Measurements from ENCODE around the gene ZNF185.

ZNF185 gene

DNA sequence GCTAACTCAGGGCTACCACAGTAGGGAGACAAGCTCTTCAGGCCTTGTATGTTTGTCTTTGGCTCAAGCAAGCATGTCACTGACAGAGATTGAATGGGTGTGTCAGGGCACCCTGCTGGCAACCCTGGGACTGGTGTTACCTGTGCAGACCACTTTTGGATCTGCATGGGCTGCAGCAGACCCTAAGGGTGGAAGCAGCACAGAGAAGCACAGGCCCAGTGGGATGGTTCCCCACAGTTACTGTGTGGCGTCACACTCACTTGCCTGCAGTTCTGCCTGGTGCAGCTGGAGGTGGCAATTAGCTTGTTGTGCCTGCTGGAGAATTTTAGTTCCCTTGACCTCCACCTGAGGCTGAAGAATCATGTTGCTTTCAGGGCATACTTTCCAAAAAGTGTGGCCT lies 46.0 kb downstream of the ZNF185 start:
- Histone ChIP-seq H3K4me1 (ENCODE audit: control insufficient read depth in 5 of 5, insufficient read depth in 5 of 5, low read length in 5 of 5) (peaks cover 2 to 13% (median 9%) of the 10 kb centered on the region in 5 donors), H3K9me3 (ENCODE audit: control insufficient read depth in 5 of 5, low read length in 5 of 5) (no peaks in the 10 kb centered on the region), H3K4me3 (ENCODE audit: low read depth in 1 of 5, low read length in 5 of 5) (no peak overlapping the region), H3K27ac (ENCODE audit: low read depth, low read length) (no peak overlapping the region), H3K27me3 (ENCODE audit: control insufficient read depth in 5 of 5, insufficient read depth in 4 of 5, low read length in 5 of 5) (peaks cover 0 to 13% (median 5%) of the 10 kb centered on the region in 5 donors), H3K9ac (ENCODE audit: low read length in 5 of 5) (no peak overlapping the region), H3K36me3 (ENCODE audit: control insufficient read depth in 5 of 5, insufficient read depth in 5 of 5, low read length in 5 of 5) (peaks cover 0 to 12% (median 0%) of the 10 kb centered on the region in 5 donors)

DNA sequence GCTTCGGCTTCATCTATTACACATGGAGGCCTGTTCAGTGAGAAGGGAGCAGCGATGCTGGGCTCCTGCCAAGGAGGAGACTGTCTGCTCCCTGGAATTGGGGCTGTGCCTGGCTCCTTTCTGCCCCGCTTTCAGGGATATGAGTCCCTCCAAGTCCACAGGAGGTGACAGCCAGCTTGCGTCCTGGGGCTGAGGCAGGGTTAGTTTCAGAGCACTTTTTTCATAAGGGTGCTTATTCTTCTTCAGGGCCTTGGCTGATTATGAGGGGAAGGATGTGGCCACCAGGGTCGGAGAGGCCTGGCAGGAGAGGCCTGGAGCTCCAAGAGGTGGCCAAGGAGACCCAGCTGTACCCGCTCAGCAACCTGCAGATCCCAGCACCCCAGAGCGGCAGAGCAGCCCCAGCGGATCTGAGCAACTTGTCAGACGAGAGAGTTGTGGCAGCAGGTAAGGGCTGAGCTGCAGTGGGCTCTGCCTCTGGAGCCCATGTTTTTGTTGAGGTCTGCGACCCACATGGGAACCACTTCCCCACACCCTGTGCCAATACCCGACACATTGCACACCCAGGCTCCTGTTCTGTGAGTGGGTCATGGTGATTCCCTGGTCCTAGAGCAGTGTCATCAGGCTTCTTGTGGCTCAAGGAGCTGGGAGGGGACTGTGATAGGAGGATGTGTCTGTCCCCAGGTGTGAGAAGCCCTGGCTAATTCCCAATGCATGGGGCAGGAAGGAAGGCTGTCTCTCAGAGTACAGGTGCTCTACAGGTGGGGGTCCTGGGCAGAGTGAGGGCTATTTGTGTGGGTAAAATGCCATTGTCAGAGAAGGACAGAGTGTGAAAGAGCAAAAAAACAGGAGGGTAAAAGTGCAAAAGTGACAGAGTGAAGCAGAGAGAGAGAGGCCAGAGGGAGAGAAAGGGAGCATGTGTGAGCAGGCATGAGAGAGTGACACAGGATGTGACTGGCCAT lies 47.4 kb downstream of the ZNF185 start:
- H3K9ac ChIP-seq (ENCODE audit: low read length in 5 of 5): no peak overlapping the region
- peaks cover 2 to 13% (median 9%) of the 10 kb centered on the region in 5 donors for H3K4me1 ChIP-seq (ENCODE audit: control insufficient read depth in 5 of 5, insufficient read depth in 5 of 5, low read length in 5 of 5)
- peaks cover 0 to 13% (median 5%) of the 10 kb centered on the region in 5 donors for H3K27me3 ChIP-seq (ENCODE audit: control insufficient read depth in 5 of 5, insufficient read depth in 4 of 5, low read length in 5 of 5)
- H3K4me3 ChIP-seq (ENCODE audit: low read depth in 1 of 5, low read length in 5 of 5): no peak overlapping the region
- H3K27ac ChIP-seq (ENCODE audit: low read depth, low read length): no peak overlapping the region
- H3K9me3 ChIP-seq (ENCODE audit: control insufficient read depth in 5 of 5, low read length in 5 of 5): no peaks in the 10 kb centered on the region
- peaks cover 0 to 12% (median 0%) of the 10 kb centered on the region in 5 donors for H3K36me3 ChIP-seq (ENCODE audit: control insufficient read depth in 5 of 5, insufficient read depth in 5 of 5, low read length in 5 of 5)

DNA sequence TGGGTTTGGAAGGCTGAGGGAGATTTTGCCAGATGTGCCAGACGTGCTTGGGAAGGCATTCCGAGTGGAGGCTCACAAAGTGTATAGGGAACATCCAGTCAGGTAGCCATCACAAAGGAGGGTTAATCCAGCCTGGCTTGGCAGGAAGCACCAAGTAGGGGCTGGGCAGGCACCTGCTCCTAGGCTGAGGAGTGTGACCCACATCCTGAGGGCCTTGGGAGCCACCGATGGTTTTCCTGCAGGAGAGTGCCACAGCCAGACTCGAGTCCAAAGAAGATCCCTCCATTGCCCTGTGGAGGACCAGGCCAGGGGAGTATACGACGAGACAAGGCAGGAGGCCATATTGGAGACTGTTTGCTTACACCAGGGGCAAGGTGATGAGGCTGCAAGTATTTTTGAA lies 48.8 kb downstream of the ZNF185 start:
- no peak overlapping the region for H3K9ac ChIP-seq (ENCODE audit: low read length in 5 of 5)
- H3K27me3 ChIP-seq (ENCODE audit: control insufficient read depth in 5 of 5, insufficient read depth in 4 of 5, low read length in 5 of 5): peaks cover 0 to 13% (median 5%) of the 10 kb centered on the region in 5 donors
- H3K9me3 ChIP-seq (ENCODE audit: control insufficient read depth in 5 of 5, low read length in 5 of 5): no peaks in the 10 kb centered on the region
- H3K4me1 ChIP-seq (ENCODE audit: control insufficient read depth in 5 of 5, insufficient read depth in 5 of 5, low read length in 5 of 5): peaks cover 2 to 7% (median 6%) of the 10 kb centered on the region in 5 donors
- H3K27ac ChIP-seq (ENCODE audit: low read depth, low read length): no peak overlapping the region
- peaks cover 0 to 12% (median 0%) of the 10 kb centered on the region in 5 donors for H3K36me3 ChIP-seq (ENCODE audit: control insufficient read depth in 5 of 5, insufficient read depth in 5 of 5, low read length in 5 of 5)
- no peak overlapping the region for H3K4me3 ChIP-seq (ENCODE audit: low read depth in 1 of 5, low read length in 5 of 5)

Measured in subcutaneous abdominal adipose tissue (tissue), 5 donors.